ENCODE results near the gene WFS1.

GRCh38 chr4:6318206-6318605 is 48.6 kb downstream of the WFS1 start:
- no peak for TF ChIP-seq CTCF (IDR thresholded peaks at IDR 0.05)
- TF ChIP-seq EP300 (IDR thresholded peaks at IDR 0.05) = no peak

Data from esophagus muscularis mucosa (tissue), 3 donors.